Measurements from ENCODE around the gene TMEM150A.
"Not testable (repeated sequence)": the region's sequence is repeated elsewhere in the genome, so short reads cannot be mapped to it uniquely, and the experiment has no call there.

The TMEM150A gene

DNA sequence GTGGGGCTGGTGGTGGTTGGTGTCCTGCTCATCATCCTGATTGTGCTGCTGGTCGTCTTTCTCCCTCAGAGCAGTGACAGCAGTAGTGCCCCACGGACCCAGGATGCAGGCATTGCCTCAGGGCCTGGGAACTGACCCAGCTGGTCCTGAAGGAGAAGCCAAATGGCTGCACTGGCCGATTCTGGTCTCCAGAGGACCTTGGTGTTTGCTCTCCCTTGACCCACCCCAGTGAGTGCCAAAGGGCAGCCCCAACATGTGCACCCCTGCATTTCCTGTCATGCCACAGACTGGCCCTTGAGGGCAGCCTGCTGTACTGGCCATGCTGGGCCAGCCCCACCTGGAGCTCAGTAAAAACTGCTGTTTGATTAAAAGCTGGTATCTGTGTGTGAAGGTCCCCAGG lies 9.5 kb downstream of the TMEM150A start:
- no peak for DNase-seq

DNA sequence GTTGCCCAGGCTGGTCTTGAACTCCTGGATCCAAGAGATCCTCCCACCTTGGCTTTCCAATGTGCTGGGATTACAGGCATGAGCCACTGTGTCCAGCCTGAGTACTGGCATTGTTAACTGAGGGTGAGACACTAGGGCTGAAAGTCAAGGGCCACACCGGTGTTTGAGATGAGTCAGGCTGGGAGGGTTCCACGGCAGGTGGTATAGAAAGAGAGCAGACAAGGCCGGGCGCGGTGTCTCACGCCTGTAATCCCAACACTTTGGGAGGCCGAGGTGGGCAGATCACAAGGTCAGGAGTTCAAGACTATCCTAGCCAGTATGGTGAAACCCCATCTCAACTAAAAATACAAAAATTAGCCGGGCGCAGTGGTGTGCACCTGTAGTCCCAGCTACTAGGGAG lies 10.2 kb downstream of the TMEM150A start:
- DNase-seq: not testable (repeated sequence)

DNA sequence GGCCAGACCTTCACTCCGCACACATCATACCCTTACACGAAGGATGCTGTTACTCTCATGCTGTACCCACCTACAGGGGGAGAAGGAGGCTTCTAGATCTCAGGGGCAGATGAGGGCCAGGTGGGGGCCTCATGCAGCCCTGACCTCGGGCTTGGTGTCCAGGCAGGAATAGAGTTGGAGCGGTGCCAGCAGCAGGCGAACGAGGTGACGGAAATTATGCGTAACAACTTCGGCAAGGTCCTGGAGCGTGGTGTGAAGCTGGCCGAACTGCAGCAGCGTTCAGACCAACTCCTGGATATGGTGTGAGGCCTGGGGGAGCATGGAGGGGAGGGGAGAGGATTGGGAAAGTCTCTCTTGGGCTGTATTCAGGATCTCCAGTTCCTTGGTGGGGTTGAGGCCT lies 10.9 kb downstream of the TMEM150A start:
- DNase-seq: no peak

DNA sequence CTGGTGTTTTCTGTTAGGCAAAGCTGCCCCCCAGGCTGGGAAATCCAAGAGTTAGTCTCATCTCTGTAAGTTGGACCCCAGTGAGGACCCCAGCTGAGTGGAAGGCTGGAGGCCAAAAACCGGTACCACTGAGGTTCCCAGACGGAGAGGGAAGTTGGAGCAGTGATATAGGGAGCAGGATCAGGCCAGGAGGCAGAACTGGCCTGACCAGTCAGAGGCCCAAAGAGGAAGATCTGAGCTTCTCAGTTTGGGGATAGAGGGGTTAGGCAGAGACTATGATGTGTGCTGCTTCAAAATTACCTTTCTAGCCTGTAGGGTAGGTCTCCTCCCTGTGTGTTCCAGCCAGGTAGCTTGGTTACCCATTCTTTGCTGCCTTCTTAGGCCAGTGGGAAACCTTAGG lies 11.5 kb downstream of the TMEM150A start:
- no peak for DNase-seq

DNA sequence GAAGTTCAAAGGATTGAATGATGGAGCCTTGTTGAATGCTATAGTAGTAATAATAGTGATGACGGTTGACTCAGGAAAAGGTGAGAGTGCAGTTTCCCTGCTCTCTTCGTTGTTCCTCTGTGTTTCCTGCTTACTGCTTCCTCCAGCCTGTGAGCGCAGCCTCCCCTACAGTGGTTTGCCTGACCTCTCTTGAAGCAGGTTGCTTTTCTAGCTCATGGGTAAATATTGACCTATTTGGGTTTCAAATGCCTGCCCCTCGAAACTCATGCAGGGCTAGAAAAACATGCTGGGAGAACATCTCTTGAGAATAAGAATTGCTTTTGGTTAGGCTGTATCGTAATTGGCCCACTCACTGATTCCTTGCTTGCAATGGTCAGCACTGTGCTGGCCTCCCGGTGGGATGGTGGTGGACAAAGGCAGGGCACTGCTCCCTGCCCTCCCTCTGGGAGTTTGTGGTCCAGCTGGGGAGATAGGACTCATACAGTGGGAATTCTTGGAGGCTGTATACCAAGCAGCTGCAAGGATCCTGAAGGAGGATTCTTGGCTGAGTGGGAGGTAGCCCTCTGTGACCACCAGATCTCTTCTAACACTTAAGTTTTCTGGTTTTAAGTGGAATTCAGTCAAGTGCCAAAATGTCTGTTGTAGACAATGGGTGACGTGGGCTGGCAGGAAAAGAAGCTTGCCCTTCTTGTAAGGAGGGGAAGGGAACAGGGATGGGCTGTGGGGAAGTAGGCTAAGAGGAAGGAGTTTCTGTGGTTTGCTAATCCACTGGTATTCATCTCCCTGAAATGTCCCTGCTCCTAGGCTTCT lies 12.3 kb downstream of the TMEM150A start:
- DNase-seq: no peak

DNA sequence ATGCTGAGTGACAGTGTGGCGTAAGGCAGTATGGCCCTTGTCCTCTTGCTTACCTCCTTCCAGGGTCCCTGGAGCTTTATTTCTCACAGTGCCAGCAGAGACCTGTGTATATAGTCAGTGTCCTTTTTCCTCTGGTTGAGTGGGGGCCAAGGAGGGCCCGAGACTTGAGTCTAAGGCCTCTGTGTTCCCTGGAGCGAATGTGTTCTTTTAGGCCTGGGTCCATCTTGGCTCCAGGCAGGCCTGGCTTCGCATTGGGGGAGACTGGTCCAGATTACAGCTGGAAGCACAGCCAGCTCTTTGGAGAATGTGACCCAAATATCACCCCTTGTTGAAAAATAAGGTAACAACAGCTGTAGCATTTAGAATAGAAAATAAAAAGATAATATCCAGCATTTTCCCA lies 13.3 kb downstream of the TMEM150A start:
- DNase-seq: no peak

DNA sequence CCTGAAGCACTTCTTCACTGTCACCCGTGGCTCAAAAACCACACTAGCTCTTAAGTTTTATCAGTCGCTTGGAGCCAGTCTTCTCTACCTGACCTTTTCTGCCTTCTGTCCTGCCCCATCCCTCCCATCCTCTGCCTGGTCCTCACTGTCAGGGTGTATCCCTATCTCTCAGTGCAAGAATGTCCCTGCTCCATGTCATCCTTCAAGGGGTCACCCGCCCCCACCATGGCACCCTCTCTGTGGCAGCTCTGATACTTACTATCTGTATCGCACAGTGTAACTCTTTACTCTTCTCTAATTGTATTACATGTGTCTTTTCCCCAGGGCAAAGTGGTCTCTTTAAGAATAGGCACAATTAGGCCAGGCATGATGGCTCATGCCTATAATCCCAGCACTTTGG lies 13.9 kb downstream of the TMEM150A start:
- no peak for DNase-seq

DNA sequence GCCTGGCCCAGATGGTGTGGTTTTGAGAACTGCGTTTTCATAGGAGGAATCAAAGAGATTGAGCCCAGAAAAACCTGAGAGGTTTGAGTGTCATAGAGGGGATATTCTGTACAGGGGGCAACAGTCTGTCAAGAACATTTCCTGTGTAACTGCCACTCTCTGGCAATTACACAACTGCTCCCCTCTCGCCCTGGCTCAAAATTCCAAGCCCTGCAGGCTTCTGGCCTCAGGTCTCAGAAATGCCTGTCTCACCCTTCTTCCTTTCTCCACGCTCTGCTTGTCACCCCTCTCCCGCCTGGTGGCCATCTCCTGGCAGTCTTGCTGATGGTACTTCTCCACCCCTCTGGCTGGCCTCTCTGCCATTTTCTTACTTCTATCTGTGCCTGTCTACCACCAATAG lies 14.3 kb downstream of the TMEM150A start:
- DNase-seq: no peak

DNA sequence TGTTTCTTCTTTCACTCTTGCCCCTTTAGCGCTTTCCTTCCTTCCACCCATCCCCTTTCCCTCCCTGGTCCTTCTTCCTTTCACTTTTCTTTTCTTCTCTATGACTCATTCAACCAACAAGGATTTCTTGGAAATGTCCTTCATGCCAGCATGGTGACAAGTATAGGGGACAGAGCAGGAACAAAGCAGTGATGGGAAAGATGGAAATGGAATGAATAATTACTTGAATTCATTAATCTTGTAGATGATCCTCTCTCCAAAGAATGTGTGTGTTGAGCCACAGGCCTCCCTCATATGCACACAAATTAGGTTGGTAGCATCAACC lies 16.8 kb downstream of the TMEM150A start:
- DNase-seq: no peak

DNA sequence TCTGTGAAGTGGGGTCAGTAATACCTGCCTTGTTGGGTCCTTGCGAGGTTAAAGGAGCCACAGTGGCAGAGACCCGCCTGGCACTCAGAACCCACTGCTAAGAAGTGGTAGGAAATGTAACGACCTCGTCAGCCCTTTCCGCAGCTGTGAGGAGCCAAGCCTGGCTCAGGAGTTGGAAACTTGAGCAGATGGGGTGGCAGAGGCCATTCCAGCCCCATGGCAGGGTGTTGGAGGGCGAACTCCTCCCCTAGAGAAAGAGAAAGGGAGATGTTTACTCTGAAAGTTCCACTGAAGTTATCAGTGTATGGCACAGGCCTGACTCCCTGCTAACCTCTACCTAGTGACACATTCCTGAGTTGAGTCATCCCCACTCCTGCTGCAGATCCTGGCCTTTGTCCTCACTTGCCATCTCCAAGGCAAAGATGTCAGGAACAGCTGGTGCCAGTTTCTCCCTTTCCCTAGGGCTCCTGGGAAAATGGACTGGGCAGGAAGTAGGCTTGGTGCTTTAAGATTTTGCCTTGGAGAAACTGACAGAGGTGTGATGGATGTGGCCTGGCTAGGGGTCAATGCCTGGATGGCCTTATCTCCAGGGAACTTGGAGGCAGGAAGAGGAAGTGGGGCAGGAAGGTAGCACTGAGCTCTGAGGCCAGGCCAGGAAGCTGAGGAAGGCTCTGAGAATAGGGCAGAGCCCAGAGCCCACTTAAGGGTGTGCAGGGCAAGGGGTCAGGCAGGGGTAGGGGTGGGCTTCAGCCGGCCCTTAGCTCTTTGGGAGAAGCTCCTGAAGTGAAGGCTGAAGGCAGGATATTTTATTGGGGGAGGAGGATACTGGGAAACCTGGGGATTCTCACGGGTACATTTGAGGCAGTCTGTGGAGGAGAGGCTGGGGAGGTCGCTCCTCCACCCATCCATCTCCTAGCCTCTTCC lies 17.4 kb downstream of the TMEM150A start:
- no peak for DNase-seq

DNA sequence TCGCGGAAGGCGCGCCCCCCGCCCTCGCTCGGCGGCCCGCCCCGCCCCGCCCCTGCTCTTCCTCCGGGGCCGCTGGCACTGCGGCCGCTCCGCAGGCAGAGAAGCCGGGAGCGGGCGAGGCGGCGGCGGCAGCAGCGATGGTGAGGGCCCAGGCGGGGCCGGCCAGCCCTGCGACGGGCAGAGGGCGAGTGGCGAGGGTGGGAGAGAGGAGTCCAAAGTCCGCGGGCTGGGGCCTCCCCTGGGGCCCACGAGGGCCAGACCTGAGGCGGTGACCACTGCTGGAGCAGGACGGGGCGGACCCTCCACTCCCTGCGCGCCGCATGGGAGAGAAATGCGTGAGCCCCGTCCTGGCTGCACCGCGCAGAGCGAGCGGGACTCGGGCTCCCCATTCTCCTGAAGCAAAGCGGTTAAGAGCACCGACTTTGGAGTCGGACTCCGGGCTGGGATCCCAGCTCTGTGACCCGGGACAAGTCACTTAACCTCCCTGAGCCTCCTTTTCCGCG lies 18.1 kb downstream of the TMEM150A start, which contains the start of gene VAMP5:
VAMP5 (plus strand) TSS at position 78 of the 503 bp plus-strand sequence; CDS start at position 138, 60 bp downstream.
- no peak for DNase-seq

DNA sequence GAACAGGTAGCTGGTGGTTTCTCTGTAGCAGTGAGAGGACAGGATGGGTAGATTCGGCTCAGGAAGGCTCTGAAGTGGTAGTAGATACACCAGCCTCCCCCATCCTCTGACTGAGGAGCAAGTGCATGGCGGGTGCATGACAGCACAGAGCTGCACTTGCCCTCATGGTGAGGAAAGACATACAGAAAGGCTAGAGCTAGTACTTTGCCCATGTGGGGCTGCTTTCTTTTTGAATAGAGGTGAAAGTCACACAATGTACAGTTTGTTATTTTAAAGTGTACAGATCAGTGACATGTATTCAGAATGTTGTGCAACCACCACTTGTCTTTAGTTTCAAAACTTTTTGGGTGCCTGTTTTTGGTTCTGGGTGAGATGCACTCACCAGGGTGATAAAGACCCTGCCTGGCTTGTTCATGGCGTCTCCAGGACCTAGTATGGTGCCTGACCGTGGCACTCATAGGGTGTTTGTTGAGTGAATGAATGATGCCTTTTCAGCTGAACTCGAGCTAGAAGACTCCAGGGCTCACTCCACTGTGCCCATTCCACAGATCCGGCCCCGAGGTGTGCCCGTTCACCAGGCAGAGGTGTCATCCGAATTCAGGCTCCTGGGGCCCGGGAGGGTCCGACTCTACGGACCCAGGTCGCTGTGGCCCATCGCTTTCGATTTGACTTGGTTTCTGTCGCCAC lies 18.7 kb downstream of the TMEM150A start:
- no peak for DNase-seq

DNA sequence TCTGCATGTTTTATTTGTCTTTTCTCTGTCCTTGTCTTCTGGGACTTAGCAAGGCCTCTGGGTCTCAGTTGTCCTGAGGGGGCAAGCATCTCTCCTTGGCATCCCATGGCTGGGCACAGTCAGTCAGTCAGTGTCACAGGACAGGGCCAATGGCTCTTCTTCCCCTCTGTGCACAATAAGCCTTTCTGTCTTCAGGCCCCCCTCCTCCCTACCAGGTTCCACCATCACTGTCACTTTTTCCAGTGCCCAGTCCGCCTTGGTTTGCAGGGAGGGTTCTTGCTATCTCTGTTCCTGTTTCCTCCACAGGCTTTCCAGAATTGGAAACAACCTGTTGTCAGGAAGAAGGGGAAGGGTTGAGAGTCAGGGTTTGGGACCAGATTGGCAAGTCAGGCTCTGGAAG lies 20.0 kb downstream of the TMEM150A start:
- no peak for DNase-seq

DNA sequence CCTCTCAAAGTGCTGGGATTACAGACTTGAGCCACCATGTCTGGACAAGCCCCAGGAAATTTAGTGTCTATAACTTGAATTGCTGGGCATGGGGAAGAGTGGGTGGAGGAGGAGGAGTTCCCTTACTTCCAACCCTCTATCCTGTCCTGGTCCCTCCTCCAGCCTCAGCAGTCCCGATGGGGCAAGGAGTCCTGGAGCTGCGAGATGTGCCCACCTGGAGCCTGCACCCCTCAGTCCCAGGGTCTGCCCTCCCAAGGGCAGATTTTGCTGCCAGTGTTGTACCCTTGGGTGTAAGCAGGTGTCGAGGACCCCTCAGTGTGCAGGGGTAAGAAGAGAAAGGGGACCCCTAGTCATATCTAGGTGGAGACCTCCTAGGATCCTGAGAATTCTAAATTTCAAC lies 22.3 kb downstream of the TMEM150A start:
- DNase-seq: no peak

DNA sequence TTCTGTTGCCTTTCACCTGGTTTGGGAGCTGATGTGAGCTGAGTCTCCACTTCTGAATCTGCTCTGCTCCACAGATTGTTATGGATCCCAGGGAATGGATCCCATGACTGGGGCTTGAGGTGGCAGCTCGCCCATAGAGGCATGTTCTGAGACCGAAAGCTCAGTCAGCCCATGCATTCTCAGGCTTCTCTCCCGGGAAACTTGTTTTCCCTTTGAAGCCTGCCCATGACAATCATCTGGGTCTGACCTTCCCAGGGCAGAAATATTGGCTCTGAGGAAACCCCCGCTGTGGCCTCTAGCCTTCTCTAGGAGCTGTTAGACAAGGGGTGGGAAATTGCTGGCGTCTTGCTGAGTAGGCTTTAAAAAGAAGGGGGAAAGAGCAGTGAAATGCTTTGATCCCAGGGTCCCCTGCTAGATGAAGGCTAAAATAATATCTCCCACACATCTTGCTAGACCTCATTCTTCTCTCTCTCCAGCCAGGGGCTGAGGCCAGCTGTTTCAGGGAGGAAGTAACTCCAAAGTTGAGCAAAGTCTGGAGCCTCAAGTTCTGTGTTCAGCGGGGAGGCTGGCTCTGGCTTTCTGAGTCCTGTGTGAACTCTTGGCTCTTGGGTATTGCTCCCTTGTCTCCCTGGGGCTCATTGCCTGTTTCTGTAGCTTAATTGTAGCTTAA lies 23.1 kb downstream of the TMEM150A start:
- no peak for DNase-seq

DNA sequence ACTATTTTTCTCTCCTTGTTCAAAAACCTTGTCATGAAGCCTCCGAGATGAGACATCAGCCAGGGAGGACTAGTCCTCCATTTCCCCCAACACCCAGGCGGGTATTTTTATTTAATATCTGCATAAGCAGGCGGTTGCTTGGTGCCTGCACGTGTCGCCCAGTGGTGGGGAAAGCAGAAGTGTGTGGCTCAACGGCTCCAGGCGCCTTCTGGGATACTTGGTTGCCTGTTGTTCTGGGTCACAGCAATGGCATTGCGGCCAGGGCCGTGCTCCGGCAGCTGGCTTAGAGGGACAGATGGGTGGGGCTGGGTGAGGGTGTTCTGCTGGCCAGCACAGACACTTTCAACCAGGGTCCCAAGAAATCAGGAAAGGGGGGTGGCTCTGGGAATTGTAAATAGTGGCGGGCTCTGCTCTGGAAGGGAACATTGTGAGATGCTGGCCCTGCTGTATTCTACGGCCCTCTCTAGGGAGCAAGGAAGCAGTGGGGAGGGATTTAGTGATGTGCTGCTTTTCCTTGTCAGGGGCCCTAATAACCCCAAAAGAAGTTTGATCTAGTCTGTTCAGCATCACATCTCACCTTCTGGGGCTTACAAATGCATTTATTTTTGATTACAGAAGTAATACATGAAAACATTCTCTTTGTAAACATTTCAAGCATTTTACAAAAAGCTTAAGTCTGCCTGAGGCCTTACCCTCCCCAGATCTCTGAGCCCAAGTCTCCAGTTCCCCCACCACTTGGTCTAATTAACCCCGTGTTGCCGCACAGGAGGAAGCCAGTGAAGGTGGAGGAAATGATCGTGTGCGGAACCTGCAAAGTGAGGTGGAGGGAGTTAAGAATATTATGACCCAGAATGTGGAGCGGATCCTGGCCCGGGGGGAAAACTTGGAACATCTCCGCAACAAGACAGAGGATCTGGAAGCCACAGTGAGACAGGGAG lies 24.0 kb downstream of the TMEM150A start:
- no peak for DNase-seq

DNA sequence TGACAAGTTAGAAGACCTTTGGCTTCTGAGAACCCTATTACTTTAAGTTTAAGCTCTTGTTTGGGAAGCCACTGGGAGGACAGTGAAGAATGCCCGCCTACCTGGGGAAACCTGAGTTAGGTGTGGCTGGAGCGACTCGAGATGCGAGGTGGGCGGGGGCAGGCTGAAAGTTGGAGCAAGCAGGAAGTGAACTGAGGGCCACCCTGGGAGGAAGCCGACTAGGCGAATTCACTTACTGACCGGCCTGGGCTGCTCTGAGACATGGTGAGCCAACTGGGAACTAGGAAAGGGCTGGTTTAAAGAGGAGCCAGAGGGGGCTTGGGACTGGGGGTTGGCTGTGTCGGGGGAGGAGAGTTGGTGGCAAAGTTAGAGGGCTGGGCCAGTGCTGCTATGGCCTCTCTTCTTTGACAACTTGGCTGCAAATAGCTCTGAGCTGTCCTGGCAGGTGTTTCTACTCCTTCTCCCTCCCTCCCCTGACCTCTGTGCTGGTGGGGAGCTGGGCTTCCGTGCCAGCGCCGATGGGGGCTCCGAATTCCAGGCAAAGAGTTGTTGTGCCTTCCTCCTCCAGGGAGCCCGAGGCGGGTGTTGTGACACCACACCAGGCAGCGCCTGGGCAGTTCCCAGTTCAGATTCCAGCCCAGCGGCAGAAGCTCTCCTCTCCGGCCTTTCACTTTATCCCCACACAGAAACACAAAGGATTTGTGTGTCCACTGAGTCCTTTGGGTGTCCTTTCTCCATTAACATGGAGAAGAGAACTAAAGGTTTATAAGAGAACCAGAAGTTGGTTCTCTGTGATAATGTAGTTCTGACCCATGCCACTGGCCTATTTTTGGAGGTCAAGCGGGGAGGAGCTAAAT lies 24.9 kb downstream of the TMEM150A start, which contains the start of gene VAMP8:
VAMP8 (plus strand) TSS at position 201 of the 857 bp plus-strand sequence; CDS start at position 262, 61 bp downstream.
- no peak for DNase-seq

DNA sequence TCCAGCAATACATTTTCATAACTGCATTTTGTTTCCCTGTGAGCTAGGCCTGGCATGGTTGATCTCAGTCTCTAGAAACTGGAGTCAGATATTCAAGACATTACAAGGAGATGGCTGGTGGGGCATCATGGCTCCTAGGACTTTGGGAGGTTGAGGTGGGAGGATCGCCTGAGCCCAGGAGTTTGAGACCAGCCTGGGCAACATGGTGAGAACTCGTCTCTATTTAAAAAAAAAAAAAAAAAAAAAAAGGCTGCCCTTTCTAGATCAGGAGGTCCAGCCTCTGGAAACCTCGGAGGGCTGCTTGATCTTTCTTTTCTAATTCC lies 25.5 kb downstream of the TMEM150A start:
- no peak for DNase-seq

DNA sequence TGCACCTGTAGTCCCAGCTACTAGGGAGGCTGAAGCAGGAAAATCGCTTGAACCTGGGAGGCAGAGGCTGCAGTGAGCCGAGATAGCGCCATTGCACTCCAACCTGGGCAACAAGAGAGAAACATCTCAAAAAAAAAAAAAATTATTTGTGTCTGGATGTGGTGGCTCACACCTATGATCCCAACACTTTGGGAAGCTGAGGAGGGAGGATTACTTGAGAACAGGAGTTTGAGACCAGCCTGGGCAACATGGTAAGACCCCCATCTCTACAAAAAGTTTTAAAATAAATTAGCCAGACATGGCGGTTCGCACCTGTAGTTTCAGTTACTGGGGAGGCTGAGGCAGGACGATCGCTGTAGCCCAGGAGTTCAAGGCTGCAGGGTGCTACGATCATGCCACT lies 26.8 kb downstream of the TMEM150A start:
- DNase-seq: no peak

DNA sequence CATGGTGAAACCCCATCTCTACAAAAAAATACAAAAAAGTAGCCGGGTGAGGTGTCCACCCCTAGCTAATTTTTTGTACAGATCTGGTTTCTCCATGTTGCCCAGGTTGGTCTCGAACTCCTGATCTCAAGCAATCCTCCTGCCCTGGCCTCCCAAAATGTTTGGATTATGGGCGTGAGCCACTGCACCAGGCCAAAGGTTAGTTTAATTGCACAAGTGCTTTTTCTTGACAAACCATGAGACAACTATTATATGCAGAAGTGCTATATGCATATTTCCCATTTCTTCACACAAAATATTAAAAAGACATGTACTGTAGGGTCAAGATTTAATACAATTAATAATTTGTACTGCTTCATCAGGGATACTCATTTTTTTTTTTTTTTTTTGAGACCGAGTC lies 36.2 kb downstream of the TMEM150A start:
- DNase-seq: no peak

DNA sequence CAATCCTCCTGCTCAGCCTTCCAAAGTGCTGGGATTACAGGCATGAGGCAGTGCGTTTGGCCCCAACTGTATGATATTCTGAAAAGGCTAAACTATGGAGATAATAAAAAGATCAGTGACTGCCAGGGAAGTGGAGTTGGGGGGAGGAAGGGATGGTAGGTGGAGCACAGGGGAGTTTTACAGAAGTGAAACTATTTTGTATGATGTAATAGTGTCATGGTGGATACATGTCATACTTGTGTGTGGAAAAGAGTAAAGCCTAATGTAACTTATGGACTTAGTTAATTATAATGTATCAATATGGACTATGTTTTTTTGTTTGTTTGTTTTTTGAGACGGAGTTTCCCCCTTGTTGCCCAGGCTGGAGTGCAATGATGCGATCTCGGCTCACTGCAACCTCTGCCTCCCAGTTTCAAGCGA lies 38.3 kb downstream of the TMEM150A start:
- DNase-seq: no peak

Data from NCI-H1105 treated with DMSO at 0.1 percent for 48 hours (cell line).